ENCODE results near the gene PIK3R2.

Gene PIK3R2

GRCh38 chr19:18218159-18218558 lies 65.2 kb downstream of the PIK3R2 start:
- Histone ChIP-seq H2AFZ (ENCODE audit: low read length) (no peak overlapping the region), H3K27me3 (ENCODE audit: insufficient read depth, low read length) (no peaks in the 10 kb centered on the region), H3K36me3 (ENCODE audit: insufficient read depth, low read length) (no peaks in the 10 kb centered on the region), H3K27ac (ENCODE audit: low read depth, low read length, poor library complexity, severe bottlenecking) (no peak overlapping the region), H3K9me2 (ENCODE audit: low read depth, low read length) (no peaks in the 10 kb centered on the region), H3K4me3 (ENCODE audit: low read depth, low read length, poor library complexity, severe bottlenecking) (no peak overlapping the region), H3F3A (ENCODE audit: insufficient read depth, low read length) (no peaks in the 10 kb centered on the region), H3K4me2 (ENCODE audit: low read length) (no peak overlapping the region), H3K9ac (ENCODE audit: low read length) (no peak overlapping the region), H3K79me2 (ENCODE audit: insufficient read depth, low read length) (no peaks in the 10 kb centered on the region), H4K20me1 (ENCODE audit: insufficient read depth, low read length) (no peaks in the 10 kb centered on the region), H3K9me3 (ENCODE audit: low read length) (no peaks in the 10 kb centered on the region), H3K4me1 (ENCODE audit: insufficient read depth, low read length, severe bottlenecking) (no peaks in the 10 kb centered on the region)
- no peak for TF ChIP-seq CTCF (IDR thresholded peaks at IDR 0.05; ENCODE audit: low read length)
- no peak for TF ChIP-seq EZH2 (IDR thresholded peaks at IDR 0.05; ENCODE audit: borderline replicate concordance, low read length)

- H3K9ac ChIP-seq (ENCODE audit: low read length), result no peak overlapping the region
Measured at GRCh38 chr19:18218600-18218999, 65.6 kb downstream of the PIK3R2 start.

More at GRCh38 chr19:18218600-18218999, 65.6 kb downstream of the PIK3R2 start:
- Histone ChIP-seq H3K4me3 (ENCODE audit: low read depth, low read length, poor library complexity, severe bottlenecking) (no peak overlapping the region), H3K9me3 (ENCODE audit: low read length) (no peaks in the 10 kb centered on the region), H3K79me2 (ENCODE audit: insufficient read depth, low read length) (no peaks in the 10 kb centered on the region), H3K9me2 (ENCODE audit: low read depth, low read length) (no peaks in the 10 kb centered on the region), H4K20me1 (ENCODE audit: insufficient read depth, low read length) (no peaks in the 10 kb centered on the region), H3K4me1 (ENCODE audit: insufficient read depth, low read length, severe bottlenecking) (no peaks in the 10 kb centered on the region), H2AFZ (ENCODE audit: low read length) (no peak overlapping the region), H3K27ac (ENCODE audit: low read depth, low read length, poor library complexity, severe bottlenecking) (no peak overlapping the region), H3K36me3 (ENCODE audit: insufficient read depth, low read length) (no peaks in the 10 kb centered on the region), H3F3A (ENCODE audit: insufficient read depth, low read length) (no peaks in the 10 kb centered on the region), H3K4me2 (ENCODE audit: low read length) (no peak overlapping the region), H3K27me3 (ENCODE audit: insufficient read depth, low read length) (no peaks in the 10 kb centered on the region)
- TF ChIP-seq EZH2 (IDR thresholded peaks at IDR 0.05; ENCODE audit: borderline replicate concordance, low read length) (no peak), CTCF (IDR thresholded peaks at IDR 0.05; ENCODE audit: low read length) (no peak)

All from OCI-LY1 (cell line).